NT2/D1 (cell line): ENCODE results near the gene FBRSL1.

Experiments
- SUZ12 ChIP-seq: IDR thresholded peaks from 2 replicates; pipeline ENCODE4 v1.6.1; 2011; ENCODE audit not compliant: insufficient read length, insufficient read depth; ENCODE audit errors: extremely low read depth
- YY1 ChIP-seq: IDR thresholded peaks from 2 replicates; pipeline ENCODE4 v1.6.1; 2011; ENCODE audit not compliant: insufficient read length, insufficient read depth
- ZNF274 ChIP-seq: IDR thresholded peaks from 2 replicates; pipeline ENCODE4 v1.6.1; 2011; ENCODE audit warnings: mild to moderate bottlenecking, low read depth, low read length

GRCh38 chr12:132451836-132452195 is 38.1 kb upstream of the FBRSL1 start:
- TF ChIP-seq ZNF274 (no peak), YY1 (no peak), SUZ12 (no peak)
